Left renal pelvis (tissue), 4 donors: Measurements from ENCODE around the gene ERC1. TPM values are rescaled to one million over a fixed set of nuclear protein-coding genes. Genes with fewer than 3 reads are reported as not detected.
"Not testable (repeated sequence)": the region's sequence is repeated elsewhere in the genome, so short reads cannot be mapped to it uniquely, and the experiment has no call there.

Experiments
- DNase-seq, 4 donors: peaks; one replicate each; pipeline ENCODE4 v3.0.0-alpha.2; 2013; ENCODE audit warnings: low read depth in 4 of 4, low spot score in 3 of 4
- polyA plus RNA-seq, 4 donors: library from polyadenylated mRNA; unstranded; fragments of 120-200 nt; gene quantifications; one replicate each; pipeline ENCODE4 v1.2.1, GENCODE V29; 2013; ENCODE audit not compliant: insufficient read length in 4 of 4

Gene ERC1
- polyA plus RNA-seq, 4 donors = 30.1 to 42.4 (median 37.8) TPM

- DNase-seq = no peak
Measured at GRCh38 chr12:1174659-1175058, 183.6 kb downstream of the ERC1 start.

DNA sequence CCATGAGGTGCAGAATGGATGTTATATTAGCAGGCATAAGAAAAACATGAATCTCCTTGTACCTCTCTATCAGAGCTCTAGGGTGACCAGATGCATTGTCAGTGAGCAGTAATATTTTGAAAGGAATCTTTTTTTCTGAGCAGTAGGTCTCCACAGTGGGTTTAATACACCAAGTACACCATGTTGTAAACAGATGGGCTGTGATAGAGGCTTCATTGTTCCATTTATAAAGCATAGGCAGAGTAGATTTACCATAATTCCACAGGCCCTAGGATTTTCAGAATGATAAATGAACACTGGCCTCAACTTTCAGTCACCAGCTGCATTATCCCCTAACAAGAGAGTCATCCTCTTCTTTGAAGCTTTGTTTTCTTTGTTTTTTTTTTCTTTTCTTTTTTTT is 185.2 kb downstream of the ERC1 start:
- no peak for DNase-seq

GRCh38 chr12:1179128-1179527 is 188.1 kb downstream of the ERC1 start:
- no peak for DNase-seq

DNA sequence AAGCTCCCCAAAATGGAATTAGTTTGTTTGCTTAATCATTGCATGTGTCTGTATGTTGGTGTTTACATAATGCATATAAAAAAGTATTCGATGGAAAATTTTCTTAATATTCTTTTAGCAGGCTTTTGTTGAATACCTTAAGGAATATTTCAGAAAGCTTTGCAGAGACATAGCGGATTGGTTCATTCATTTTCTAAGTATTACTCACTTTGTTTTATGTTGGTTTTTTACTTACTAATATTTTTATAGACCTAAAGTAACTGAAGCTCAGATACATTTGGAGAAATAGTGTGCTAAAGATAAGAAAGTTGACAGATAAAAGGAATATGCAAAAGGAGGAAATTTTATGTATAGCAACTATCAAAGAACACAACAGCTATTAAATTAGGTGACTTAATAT is 191.0 kb downstream of the ERC1 start:
- no peak for DNase-seq

DNA sequence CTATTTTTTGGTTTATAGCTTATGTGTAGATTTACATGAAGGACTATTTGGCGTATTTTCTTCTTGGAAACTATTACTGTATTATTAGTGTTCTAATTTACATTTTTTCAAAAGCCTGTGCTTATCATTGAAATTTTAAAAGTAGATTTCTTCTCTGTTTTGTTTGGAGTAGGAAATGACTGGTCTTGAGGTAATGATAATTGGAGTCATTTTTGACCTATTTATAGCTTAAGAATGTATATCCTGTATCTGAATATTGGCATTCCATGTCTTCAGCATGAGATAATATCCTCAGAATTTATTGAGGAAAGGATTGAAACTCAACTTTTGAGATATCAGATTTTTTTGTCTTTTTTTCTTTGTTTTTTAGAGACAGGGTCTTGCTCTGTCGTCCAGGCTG is 193.4 kb downstream of the ERC1 start:
- no peak for DNase-seq

- DNase-seq = no peak
Measured at GRCh38 chr12:1185460-1186182, 194.6 kb downstream of the ERC1 start.

- no peak for DNase-seq
Measured at GRCh38 chr12:1186298-1186697, 195.3 kb downstream of the ERC1 start.

DNA sequence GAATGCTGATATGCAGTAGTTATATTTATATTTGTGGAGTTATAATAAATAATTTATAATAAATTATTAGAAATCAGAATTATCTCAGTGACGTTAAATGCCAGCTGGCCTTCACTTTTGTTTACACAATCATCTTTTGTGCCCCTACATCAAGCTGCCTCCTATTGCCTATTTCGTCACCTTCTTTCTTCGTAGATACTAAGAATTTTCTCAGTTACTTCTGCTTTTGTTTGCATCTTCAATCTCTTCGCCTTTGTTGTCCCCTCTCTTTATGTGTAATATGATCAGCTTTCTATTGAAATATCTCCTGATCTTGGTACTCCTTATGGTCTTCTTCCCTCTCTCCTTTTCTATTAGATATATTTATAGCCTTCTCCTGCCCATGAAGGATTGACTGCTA is 197.0 kb downstream of the ERC1 start:
- no peak for DNase-seq

DNA sequence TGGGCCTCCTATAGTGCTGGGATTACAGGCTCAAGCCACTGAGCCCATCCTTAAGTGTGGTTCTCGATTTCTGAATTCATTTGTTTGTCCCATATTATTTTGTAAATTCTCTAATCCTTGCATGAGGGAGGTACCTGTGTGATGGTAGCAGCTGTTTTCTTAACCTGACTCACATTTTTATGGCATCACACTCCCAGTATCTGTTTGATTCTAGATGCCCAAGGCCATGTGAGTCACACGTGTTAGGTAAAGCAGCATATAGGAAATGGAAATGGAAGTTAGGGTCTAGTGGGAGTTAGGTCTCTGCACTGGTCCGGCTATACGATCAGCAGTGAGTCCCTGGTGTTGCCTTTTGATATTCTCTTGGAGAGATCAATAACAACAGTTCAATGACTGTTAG is 198.1 kb downstream of the ERC1 start:
- DNase-seq = no peak

DNA sequence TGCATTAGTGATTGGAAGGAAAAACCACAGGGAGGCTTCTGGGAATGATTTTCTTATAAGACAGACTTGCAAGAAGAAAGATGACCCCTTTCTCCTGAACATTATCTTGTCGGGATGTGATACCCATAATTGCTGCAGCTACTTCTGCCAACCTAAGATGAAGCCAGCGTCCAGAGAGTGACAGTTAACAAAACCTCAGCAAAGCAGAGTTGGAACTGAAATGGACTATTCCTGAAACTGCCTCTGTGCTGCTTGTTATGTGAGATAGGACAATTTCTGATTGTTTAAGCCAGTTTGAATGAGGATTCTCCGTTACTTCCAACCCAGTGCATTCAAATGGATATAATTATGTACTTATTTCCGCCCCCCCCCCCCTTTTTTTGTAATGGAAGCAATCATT is 204.5 kb downstream of the ERC1 start:
- no peak for DNase-seq

- no peak for DNase-seq
Measured at GRCh38 chr12:1197264-1198018, 206.4 kb downstream of the ERC1 start.

DNA sequence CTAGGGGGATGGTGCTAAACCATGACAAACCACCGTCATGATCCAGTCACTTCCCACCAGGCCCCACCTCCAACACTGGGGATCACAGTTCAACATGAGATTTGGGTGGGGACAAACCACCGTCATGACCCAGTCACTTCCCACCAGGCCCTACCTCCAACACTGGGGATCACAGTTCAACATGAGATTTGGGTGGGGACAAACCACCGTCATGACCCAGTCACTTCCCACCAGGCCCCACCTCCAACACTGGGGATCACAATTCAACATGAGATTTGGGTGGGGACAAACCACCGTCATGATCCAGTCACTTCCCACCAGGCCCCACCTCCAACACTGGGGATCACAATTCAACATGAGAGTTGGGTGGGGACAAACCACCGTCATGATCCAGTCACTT is 207.8 kb downstream of the ERC1 start:
- not testable (repeated sequence) for DNase-seq

DNA sequence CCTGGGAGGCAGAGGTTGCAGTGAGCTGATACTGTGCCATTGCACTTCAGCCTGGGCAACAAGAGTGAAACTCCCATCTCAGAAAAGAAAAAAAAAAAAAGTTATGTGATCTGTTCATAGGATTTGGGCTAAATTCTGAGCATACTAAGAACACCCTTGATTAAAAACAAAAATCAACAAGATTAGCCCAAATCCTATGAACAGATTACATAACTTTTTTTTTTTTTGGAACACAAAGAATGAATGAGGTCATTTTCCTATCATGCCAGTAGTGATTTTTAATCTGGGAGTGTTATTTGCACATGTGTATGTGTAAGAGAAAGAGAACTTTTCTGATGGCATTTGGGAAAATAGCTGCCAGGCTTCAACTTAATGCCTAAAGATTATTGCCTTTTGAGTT is 208.7 kb downstream of the ERC1 start:
- DNase-seq = no peak

GRCh38 chr12:1201030-1201429 is 210.0 kb downstream of the ERC1 start:
- no peak for DNase-seq

GRCh38 chr12:1201886-1202285 is 210.9 kb downstream of the ERC1 start:
- no peak for DNase-seq

GRCh38 chr12:1203735-1204019 is 212.7 kb downstream of the ERC1 start:
- DNase-seq = no peak

DNA sequence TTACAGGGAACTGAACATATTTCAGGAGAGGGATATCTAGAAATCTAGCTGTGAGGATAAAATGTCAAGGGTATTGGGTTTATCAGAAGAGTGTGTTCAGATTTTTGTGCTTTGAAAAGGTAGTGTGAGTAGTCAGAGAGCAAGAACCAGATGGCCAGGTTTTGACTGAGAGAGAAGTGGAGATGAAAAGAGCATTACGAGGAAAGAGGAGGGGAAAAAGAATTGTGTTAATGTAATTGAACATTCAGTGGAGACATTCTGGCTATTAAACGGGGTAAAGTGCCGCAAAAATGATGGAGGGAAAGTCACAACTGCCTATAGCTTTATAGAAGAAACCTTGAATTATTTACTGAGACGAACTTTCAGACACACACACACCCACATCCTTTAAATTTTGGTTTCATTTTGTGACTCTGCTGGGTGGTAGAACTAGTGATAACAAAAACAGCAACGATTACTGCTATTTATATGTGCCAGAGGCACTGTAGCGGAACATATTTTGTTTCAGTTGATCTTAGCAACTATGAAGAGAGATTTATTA is 213.6 kb downstream of the ERC1 start:
- DNase-seq = no peak

- DNase-seq = no peak
Measured at GRCh38 chr12:1205512-1206060, 214.6 kb downstream of the ERC1 start.

GRCh38 chr12:1206118-1206734 is 215.2 kb downstream of the ERC1 start:
- no peak for DNase-seq

- no peak for DNase-seq
Measured at GRCh38 chr12:1207276-1207675, 216.3 kb downstream of the ERC1 start.

DNA sequence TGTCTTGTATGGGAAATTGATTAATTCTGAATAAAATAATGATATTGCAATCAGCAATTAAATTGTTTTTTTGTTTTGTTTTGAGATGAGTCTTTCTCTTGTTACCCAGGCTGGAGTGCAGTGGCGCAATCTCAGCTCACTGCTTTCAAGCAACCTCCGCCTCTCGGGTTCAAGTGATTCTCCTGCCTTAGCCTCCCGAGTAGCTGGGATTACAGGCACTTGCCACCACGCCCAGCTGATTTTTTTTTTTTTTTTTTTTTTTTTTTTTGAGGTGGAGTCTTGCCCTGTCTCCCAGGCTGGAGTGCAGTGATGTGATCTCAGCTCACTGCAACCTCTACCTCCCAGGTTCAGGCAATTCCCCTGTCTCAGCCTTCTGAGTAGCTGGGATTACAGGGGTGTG is 217.7 kb downstream of the ERC1 start:
- DNase-seq = not testable (repeated sequence)

GRCh38 chr12:1212526-1212925 is 221.5 kb downstream of the ERC1 start:
- no peak for DNase-seq
